Activated CD8-positive, alpha-beta memory T cell treated with anti-CD3 and anti-CD28 coated beads, Interleukin-2, amount 50 U/mL, for 48 hours (primary cell): ENCODE measurements around the gene TSPAN14.
"Not testable (repeated sequence)": the region's sequence is repeated elsewhere in the genome, so short reads cannot be mapped to it uniquely, and the experiment has no call there.

ENCODE experiments used
- DNase-seq: peaks from one replicate; pipeline ENCODE4 v3.0.0-alpha.2; 2020

TSPAN14 gene

GRCh38 chr10:80530251-80530650, 76.1 kb downstream of the TSPAN14 start:
- DNase-seq, result peak; percentile 70

- no peak for DNase-seq
These were observed 76.7 kb downstream of the TSPAN14 start for GRCh38 chr10:80530816-80531215.

- DNase-seq, result no peak
These were observed 78.5 kb downstream of the TSPAN14 start for GRCh38 chr10:80532571-80532970.

GRCh38 chr10:80534059-80534458, 79.9 kb downstream of the TSPAN14 start:
- peak; percentile 26 for DNase-seq

GRCh38 chr10:80534646-80535045, 80.5 kb downstream of the TSPAN14 start:
- peak; percentile 8 for DNase-seq

- peak; percentile 87 for DNase-seq
These were observed 81.7 kb downstream of the TSPAN14 start for GRCh38 chr10:80535671-80536360.

- no peak for DNase-seq
These were observed 82.3 kb downstream of the TSPAN14 start for GRCh38 chr10:80536361-80536835.

GRCh38 chr10:80537086-80537735, 83.1 kb downstream of the TSPAN14 start:
- DNase-seq, result peak; percentile 44

- peak; percentile 48 for DNase-seq
These were observed 83.8 kb downstream of the TSPAN14 start, which contains the start of gene SH2D4B for GRCh38 chr10:80537736-80538480. SH2D4B (plus strand) TSS chr10:80537902; CDS start chr10:80538332, 430 bp downstream.

- peak; percentile 45 for DNase-seq
These were observed 84.5 kb downstream of the TSPAN14 start for GRCh38 chr10:80538481-80539185.

GRCh38 chr10:80539421-80540031, 85.4 kb downstream of the TSPAN14 start:
- peak; percentile 46 for DNase-seq

GRCh38 chr10:80540136-80540535, 86.0 kb downstream of the TSPAN14 start:
- peak; percentile 32 for DNase-seq

- DNase-seq, result peak; percentile 42
These were observed 86.5 kb downstream of the TSPAN14 start for GRCh38 chr10:80540618-80540980.

- no peak for DNase-seq
These were observed 87.1 kb downstream of the TSPAN14 start for GRCh38 chr10:80540981-80541750.

- DNase-seq, result no peak
These were observed 87.9 kb downstream of the TSPAN14 start for GRCh38 chr10:80542053-80542452.

GRCh38 chr10:80542652-80543318, 88.7 kb downstream of the TSPAN14 start:
- no peak for DNase-seq

GRCh38 chr10:80543319-80543672, 89.2 kb downstream of the TSPAN14 start:
- DNase-seq, result not testable (repeated sequence)

- no peak for DNase-seq
These were observed 90.3 kb downstream of the TSPAN14 start for GRCh38 chr10:80544316-80544953.

GRCh38 chr10:80545258-80545881, 91.3 kb downstream of the TSPAN14 start:
- no peak for DNase-seq

- peak; percentile 25 for DNase-seq
These were observed 98.1 kb downstream of the TSPAN14 start for GRCh38 chr10:80552151-80552646.
